B cell (primary cell): ENCODE data around the gene PARVB.

ENCODE experiments used
- EZH2 ChIP-seq: IDR thresholded peaks from 2 replicates; pipeline ENCODE4 v1.6.1; 2012; ENCODE audit warnings: borderline replicate concordance, low read depth, mild to moderate bottlenecking, moderate library complexity, low read length; ENCODE audit not compliant: insufficient read depth, poor library complexity, severe bottlenecking
- TF ChIP-seq, protein P1 (sequence below): fragments of 200-600 bp; IDR thresholded peaks from one replicate; pipeline ENCODE4 v1.8.0; 2022; ENCODE audit warnings: antibody characterized with exemption, mild to moderate bottlenecking

- TF ChIP-seq, protein P1, sequence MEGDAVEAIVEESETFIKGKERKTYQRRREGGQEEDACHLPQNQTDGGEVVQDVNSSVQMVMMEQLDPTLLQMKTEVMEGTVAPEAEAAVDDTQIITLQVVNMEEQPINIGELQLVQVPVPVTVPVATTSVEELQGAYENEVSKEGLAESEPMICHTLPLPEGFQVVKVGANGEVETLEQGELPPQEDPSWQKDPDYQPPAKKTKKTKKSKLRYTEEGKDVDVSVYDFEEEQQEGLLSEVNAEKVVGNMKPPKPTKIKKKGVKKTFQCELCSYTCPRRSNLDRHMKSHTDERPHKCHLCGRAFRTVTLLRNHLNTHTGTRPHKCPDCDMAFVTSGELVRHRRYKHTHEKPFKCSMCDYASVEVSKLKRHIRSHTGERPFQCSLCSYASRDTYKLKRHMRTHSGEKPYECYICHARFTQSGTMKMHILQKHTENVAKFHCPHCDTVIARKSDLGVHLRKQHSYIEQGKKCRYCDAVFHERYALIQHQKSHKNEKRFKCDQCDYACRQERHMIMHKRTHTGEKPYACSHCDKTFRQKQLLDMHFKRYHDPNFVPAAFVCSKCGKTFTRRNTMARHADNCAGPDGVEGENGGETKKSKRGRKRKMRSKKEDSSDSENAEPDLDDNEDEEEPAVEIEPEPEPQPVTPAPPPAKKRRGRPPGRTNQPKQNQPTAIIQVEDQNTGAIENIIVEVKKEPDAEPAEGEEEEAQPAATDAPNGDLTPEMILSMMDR, result no peak
- no peak for TF ChIP-seq EZH2
Measured at GRCh38 chr22:44173154-44173553, 149.1 kb downstream of the PARVB start.
